ENCODE data around the gene RXFP4. TPM values are rescaled to one million over a fixed set of nuclear protein-coding genes. Genes with fewer than 3 reads are reported as not detected.

RXFP4 gene
- total RNA-seq, 1 experiment from 2014 or later = not detected

DNA sequence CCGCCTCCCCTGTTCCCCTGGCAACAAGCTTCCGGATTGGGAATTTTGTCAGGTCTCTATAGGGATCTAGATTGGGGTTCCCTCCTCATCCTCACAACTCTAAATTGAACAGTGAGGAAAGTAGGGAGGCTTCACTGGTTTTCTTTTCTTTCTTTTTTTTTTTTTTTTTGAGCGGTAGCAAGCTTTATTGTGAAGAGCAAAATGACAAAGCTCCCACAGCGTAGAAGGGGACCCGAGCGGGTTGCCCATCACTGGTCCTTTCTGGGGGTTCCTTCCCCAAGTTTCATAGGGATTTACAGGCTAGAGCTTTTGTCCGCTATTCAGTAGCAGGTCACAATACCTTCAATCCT is 26.6 kb downstream of the RXFP4 start:
- H3K4me1 ChIP-seq = 0 out of 2 replicates have a peak, but pooled peaks cover 3% of the 10 kb centered on the region
- no peaks in the 10 kb centered on the region for H3K9me3 ChIP-seq
- H3K36me3 Mint-ChIP-seq (ENCODE audit: insufficient read depth, unreplicated experiment) = peaks cover 36% of the 10 kb centered on the region
- no TSS peak for BruUV-seq (replicated peaks)
- POLR2A ChIA-PET = no interaction called here
- no peak for DNase-seq
- H3K27ac Mint-ChIP-seq (ENCODE audit: unreplicated experiment) = no peak overlapping the region
- intact Hi-C loops (cut with micrococcal nuclease; ENCODE audit: unreplicated experiment) = no loop called here
- H3K4me3 Mint-ChIP-seq (ENCODE audit: unreplicated experiment) = no peak overlapping the region
- no peaks in the 10 kb centered on the region for H3K9me3 Mint-ChIP-seq (ENCODE audit: unreplicated experiment)
- H3K4me1 Mint-ChIP-seq (ENCODE audit: low read depth, unreplicated experiment) = peaks cover 7% of the 10 kb centered on the region
- no peak overlapping the region for H3K4me3 ChIP-seq (ENCODE audit: low read depth, low read length)
- no peaks in the 10 kb centered on the region for H3K27me3 Mint-ChIP-seq (ENCODE audit: insufficient read depth, unreplicated experiment)
- H3K27me3 ChIP-seq (replicated peaks; ENCODE audit: control insufficient read depth, insufficient read depth, low read length) = no peaks in the 10 kb centered on the region
- CTCF ChIA-PET = no interaction called here
- H3K36me3 ChIP-seq (ENCODE audit: control insufficient read depth, insufficient read depth, low read length) = peaks cover 1% of the 10 kb centered on the region
- TF ChIP-seq, protein P1, sequence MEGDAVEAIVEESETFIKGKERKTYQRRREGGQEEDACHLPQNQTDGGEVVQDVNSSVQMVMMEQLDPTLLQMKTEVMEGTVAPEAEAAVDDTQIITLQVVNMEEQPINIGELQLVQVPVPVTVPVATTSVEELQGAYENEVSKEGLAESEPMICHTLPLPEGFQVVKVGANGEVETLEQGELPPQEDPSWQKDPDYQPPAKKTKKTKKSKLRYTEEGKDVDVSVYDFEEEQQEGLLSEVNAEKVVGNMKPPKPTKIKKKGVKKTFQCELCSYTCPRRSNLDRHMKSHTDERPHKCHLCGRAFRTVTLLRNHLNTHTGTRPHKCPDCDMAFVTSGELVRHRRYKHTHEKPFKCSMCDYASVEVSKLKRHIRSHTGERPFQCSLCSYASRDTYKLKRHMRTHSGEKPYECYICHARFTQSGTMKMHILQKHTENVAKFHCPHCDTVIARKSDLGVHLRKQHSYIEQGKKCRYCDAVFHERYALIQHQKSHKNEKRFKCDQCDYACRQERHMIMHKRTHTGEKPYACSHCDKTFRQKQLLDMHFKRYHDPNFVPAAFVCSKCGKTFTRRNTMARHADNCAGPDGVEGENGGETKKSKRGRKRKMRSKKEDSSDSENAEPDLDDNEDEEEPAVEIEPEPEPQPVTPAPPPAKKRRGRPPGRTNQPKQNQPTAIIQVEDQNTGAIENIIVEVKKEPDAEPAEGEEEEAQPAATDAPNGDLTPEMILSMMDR (IDR thresholded peaks at IDR 0.05; ENCODE audit: insufficient read depth in 1 of 2, low read depth in 1 of 2, low read length in 1 of 2, severe bottlenecking in 1 of 2, unreplicated experiment in 1 of 2) = no peak

DNA sequence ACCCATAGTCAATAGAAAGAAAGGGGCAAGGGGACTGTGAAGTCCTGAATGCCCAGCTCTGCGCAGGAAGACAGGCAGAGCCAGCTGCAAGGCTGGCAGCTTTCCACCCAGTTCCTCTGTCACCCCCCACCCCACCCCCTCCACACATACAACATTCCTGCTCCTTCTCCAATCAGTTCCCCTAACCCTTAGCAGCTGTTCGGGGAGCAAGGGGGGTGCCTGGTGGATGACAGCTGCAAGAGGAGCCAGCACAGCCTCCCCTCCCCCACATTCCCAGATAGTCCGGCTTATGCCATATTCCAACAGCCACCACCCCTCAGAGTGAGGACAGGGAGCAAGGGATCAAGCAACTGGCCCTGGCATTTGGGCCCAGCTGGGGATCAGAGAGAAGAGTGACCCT is 27.2 kb downstream of the RXFP4 start:
- no peaks in the 10 kb centered on the region for H3K27me3 ChIP-seq (replicated peaks; ENCODE audit: control insufficient read depth, insufficient read depth, low read length)
- intact Hi-C loops (cut with micrococcal nuclease; ENCODE audit: unreplicated experiment) = no loop called here
- no peaks in the 10 kb centered on the region for H3K9me3 ChIP-seq
- H3K4me1 ChIP-seq = 0 out of 2 replicates have a peak, but pooled peaks cover 3% of the 10 kb centered on the region
- Mint-ChIP-seq H3K4me3 (ENCODE audit: unreplicated experiment) (no peak overlapping the region), H3K27ac (ENCODE audit: unreplicated experiment) (no peak overlapping the region), H3K27me3 (ENCODE audit: insufficient read depth, unreplicated experiment) (no peaks in the 10 kb centered on the region), H3K36me3 (ENCODE audit: insufficient read depth, unreplicated experiment) (peaks cover 36% of the 10 kb centered on the region), H3K4me1 (ENCODE audit: low read depth, unreplicated experiment) (peaks cover 7% of the 10 kb centered on the region), H3K9me3 (ENCODE audit: unreplicated experiment) (no peaks in the 10 kb centered on the region)
- no peak for DNase-seq
- ChIA-PET POLR2A (no interaction called here), CTCF (no interaction called here)
- TF ChIP-seq, protein P1 (IDR thresholded peaks at IDR 0.05; ENCODE audit: insufficient read depth in 1 of 2, low read depth in 1 of 2, low read length in 1 of 2, severe bottlenecking in 1 of 2, unreplicated experiment in 1 of 2) = no peak
- H3K36me3 ChIP-seq (ENCODE audit: control insufficient read depth, insufficient read depth, low read length) = peaks cover 1% of the 10 kb centered on the region
- BruUV-seq (replicated peaks) = no TSS peak
- no peak overlapping the region for H3K4me3 ChIP-seq (ENCODE audit: low read depth, low read length)

DNA sequence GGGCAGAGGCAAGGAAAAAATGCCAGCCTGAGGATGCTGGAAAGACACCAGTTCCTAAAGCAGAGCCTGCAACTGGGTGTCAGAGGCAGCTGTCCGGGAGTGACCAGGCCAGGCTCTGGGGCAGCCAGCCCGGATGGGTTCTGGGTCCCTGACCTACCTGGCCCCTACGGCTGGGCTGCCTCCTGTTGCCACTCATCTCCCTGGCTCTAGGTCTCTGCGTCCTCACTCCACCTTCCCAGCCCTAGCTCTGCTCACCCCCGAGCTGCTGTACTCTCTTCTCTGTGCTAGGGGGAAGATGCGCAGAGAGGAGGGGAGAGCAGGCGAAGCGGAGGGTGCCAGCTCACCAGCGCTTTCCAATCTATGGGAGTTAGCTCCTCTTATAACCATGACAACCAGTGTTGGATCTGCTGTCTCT is 27.9 kb downstream of the RXFP4 start:
- H3K4me1 Mint-ChIP-seq (ENCODE audit: low read depth, unreplicated experiment) = peaks cover 7% of the 10 kb centered on the region
- H3K4me1 ChIP-seq = 0 out of 2 replicates have a peak, but pooled peaks cover 3% of the 10 kb centered on the region
- CTCF ChIA-PET = no interaction called here

More for the DNA sequence above, 27.9 kb downstream of the RXFP4 start:
- Histone ChIP-seq H3K4me3 (ENCODE audit: low read depth, low read length) (no peak overlapping the region), H3K27me3 (replicated peaks; ENCODE audit: control insufficient read depth, insufficient read depth, low read length) (no peaks in the 10 kb centered on the region), H3K9me3 (no peaks in the 10 kb centered on the region), H3K36me3 (ENCODE audit: control insufficient read depth, insufficient read depth, low read length) (peaks cover 1% of the 10 kb centered on the region)
- no TSS peak for BruUV-seq (replicated peaks)
- DNase-seq = no peak
- intact Hi-C loops (cut with micrococcal nuclease; ENCODE audit: unreplicated experiment) = no loop called here
- POLR2A ChIA-PET = no interaction called here
- Mint-ChIP-seq H3K36me3 (ENCODE audit: insufficient read depth, unreplicated experiment) (peaks cover 32% of the 10 kb centered on the region), H3K27ac (ENCODE audit: unreplicated experiment) (no peak overlapping the region), H3K4me3 (ENCODE audit: unreplicated experiment) (no peak overlapping the region), H3K27me3 (ENCODE audit: insufficient read depth, unreplicated experiment) (no peaks in the 10 kb centered on the region), H3K9me3 (ENCODE audit: unreplicated experiment) (no peaks in the 10 kb centered on the region)
- TF ChIP-seq, protein P1 (IDR thresholded peaks at IDR 0.05; ENCODE audit: insufficient read depth in 1 of 2, low read depth in 1 of 2, low read length in 1 of 2, severe bottlenecking in 1 of 2, unreplicated experiment in 1 of 2) = no peak

Measured in Caco-2 (cell line).